H1 (cell line): Measurements from ENCODE around the gene LPP. TPM values are rescaled to one million over a fixed set of nuclear protein-coding genes. Genes with fewer than 3 reads are reported as not detected.
"Not testable (repeated sequence)": the region's sequence is repeated elsewhere in the genome, so short reads cannot be mapped to it uniquely, and the experiment has no call there.

Experiments used
- CTCF ChIA-PET: fragments of 300-600 bp; sonication (Branson Sonifier 250); formaldehyde crosslinking; loops from one replicate; lab custom pipeline; 2021; ENCODE audit not compliant: partially characterized antibody; lab: Charles Lee
- POLR2A ChIA-PET: fragments of 300-600 bp; sonication (Branson Sonifier 250); formaldehyde crosslinking; loops from one replicate; lab custom pipeline; 2021; ENCODE audit warnings: inconsistent platforms; ENCODE audit not compliant: partially characterized antibody; lab: Charles Lee
- DNase-seq, 2 experiments: peaks; one replicate each; pipeline versions ENCODE4 v3.0.0 to v3.0.0-alpha.2; 2010 to 2022; ENCODE audit warnings: low spot score in 2 of 2, low read depth in 1 of 2, mixed read lengths in 1 of 2
- FAIRE-seq: peaks from 2 replicates; lab custom pipeline; 2011; peaks lifted over from hg19 to GRCh38; lab: Jason Lieb, UNC
- H2AFZ ChIP-seq: 2 replicates; pipeline ENCODE4 v1.8.1; 2012; ENCODE audit warnings: low read length, inconsistent platforms
- H2AK5ac ChIP-seq: 2 replicates; pipeline ENCODE4 v1.6.1; 2013; ENCODE audit warnings: low read depth, low read length
- H2BK120ac ChIP-seq: replicated peaks from 2 replicates; pipeline ENCODE3; 2013; ENCODE audit warnings: low read depth, low read length, inconsistent platforms
- H2BK12ac ChIP-seq: 2 replicates; pipeline ENCODE4 v1.6.1; 2013; ENCODE audit warnings: low read depth, low read length
- H2BK15ac ChIP-seq: 2 replicates; pipeline ENCODE4 v1.6.1; 2013; ENCODE audit warnings: low read length
- H2BK20ac ChIP-seq: 2 replicates; pipeline ENCODE4 v1.6.1; 2013; ENCODE audit warnings: low read length
- H2BK5ac ChIP-seq: 2 replicates; pipeline ENCODE4 v1.6.1; 2013; ENCODE audit warnings: low read depth, low read length
- H3K14ac ChIP-seq: 2 replicates; pipeline ENCODE4 v1.6.1; 2013; ENCODE audit warnings: inconsistent platforms; ENCODE audit not compliant: insufficient read length
- H3K18ac ChIP-seq: 2 replicates; pipeline ENCODE4 v1.6.1; 2013; ENCODE audit warnings: low read length; ENCODE audit errors: extremely low read depth
- H3K23ac ChIP-seq: 2 replicates; pipeline ENCODE4 v1.6.1; 2013; ENCODE audit warnings: inconsistent platforms; ENCODE audit not compliant: insufficient read length
- H3K23me2 ChIP-seq: 2 replicates; pipeline ENCODE4 v1.6.1; 2013; ENCODE audit warnings: low read depth, low read length
- H3K27ac ChIP-seq: 2 replicates; pipeline ENCODE4 v1.6.1; 2011; ENCODE audit warnings: low read depth, low read length, inconsistent platforms
- H3K27me3 ChIP-seq, 4 experiments: replicated peaks in 1 of 4; 1 replicate in 1 of 4; 2 replicates in 3 of 4; pipeline versions ENCODE4 v1.6.1 to v1.8.1; 2011 to 2013; ENCODE audit warnings: low read length in 3 of 4, mild to moderate bottlenecking in 3 of 4, inconsistent platforms in 2 of 4, mixed read lengths in 2 of 4, moderate library complexity in 1 of 4; ENCODE audit not compliant: control insufficient read depth in 3 of 4, insufficient read depth in 3 of 4; ENCODE audit errors: extremely low read depth in 1 of 4
- H3K36me3 ChIP-seq, 4 experiments: 2 replicates each; pipeline versions ENCODE4 v1.6.1 to v1.8.1; 2011 to 2013; ENCODE audit warnings: mild to moderate bottlenecking in 4 of 4, low read length in 3 of 4, moderate library complexity in 2 of 4, control low read depth in 1 of 4, inconsistent platforms in 1 of 4; ENCODE audit not compliant: insufficient read depth in 4 of 4, control insufficient read depth in 2 of 4
- H3K4ac ChIP-seq: replicated peaks from 2 replicates; pipeline ENCODE3; 2013; ENCODE audit warnings: low read length, low read depth, mixed read lengths, inconsistent platforms; ENCODE audit not compliant: insufficient read length
- H3K4me1 ChIP-seq, 4 experiments: replicated peaks in 1 of 4; 1 replicate in 1 of 4; 2 replicates in 3 of 4; pipeline versions ENCODE4 v1.6.1 to v1.8.1; 2011 to 2013; ENCODE audit warnings: low read length in 3 of 4, inconsistent platforms in 2 of 4, mixed read lengths in 1 of 4; ENCODE audit not compliant: insufficient read depth in 4 of 4, control insufficient read depth in 3 of 4
- H3K4me2 ChIP-seq, 2 experiments: 2 replicates each; pipeline versions ENCODE4 v1.6.1 to v1.8.1; 2011 to 2013; ENCODE audit warnings: low read depth in 2 of 2, low read length in 2 of 2, control low read depth in 1 of 2, inconsistent platforms in 1 of 2, mild to moderate bottlenecking in 1 of 2; ENCODE audit not compliant: insufficient read depth in 1 of 2
- H3K4me3 ChIP-seq, 4 experiments: fragments of 200-600, 300-600 bp in 1 of 4; sonication (generic), shearing (Covaris generic), sonication (Bioruptor Twin) in 1 of 4; 2 replicates each; pipeline versions ENCODE4 v1.5.1 to v1.8.1; 2011 to 2016; ENCODE audit warnings: low read length in 4 of 4, low read depth in 3 of 4, control low read depth in 2 of 4, inconsistent platforms in 2 of 4, mild to moderate bottlenecking in 2 of 4, mixed read lengths in 1 of 4, moderate library complexity in 1 of 4; ENCODE audit not compliant: insufficient read depth in 2 of 4; ENCODE audit errors: extremely low read depth in 1 of 4
- H3K56ac ChIP-seq: replicated peaks from 2 replicates; pipeline ENCODE3; 2013; ENCODE audit warnings: low read depth, mild to moderate bottlenecking, mixed read lengths, low read length, inconsistent platforms; ENCODE audit not compliant: insufficient read length
- H3K79me1 ChIP-seq: 2 replicates; pipeline ENCODE4 v1.6.1; 2013; ENCODE audit warnings: low read depth, low read length, control low read depth
- H3K79me2 ChIP-seq, 2 experiments: 2 replicates each; pipeline versions ENCODE4 v1.6.1 to v1.8.1; 2012 to 2013; ENCODE audit warnings: low read length in 2 of 2, mild to moderate bottlenecking in 2 of 2, inconsistent platforms in 1 of 2; ENCODE audit not compliant: insufficient read depth in 2 of 2, control insufficient read depth in 1 of 2
- H3K9ac ChIP-seq, 4 experiments: replicated peaks in 1 of 4; 1 replicate in 1 of 4; 2 replicates in 3 of 4; pipeline versions ENCODE4 v1.6.1 to v1.8.1; 2011 to 2013; ENCODE audit warnings: low read depth in 3 of 4, low read length in 3 of 4, control low read depth in 2 of 4, mild to moderate bottlenecking in 2 of 4, moderate library complexity in 2 of 4, inconsistent platforms in 1 of 4; ENCODE audit errors: extremely low read depth in 1 of 4
- H3K9me3 ChIP-seq, 2 experiments: 2 replicates each; pipeline versions ENCODE4 v1.6.1 to v1.8.1; 2012 to 2013; ENCODE audit warnings: mild to moderate bottlenecking in 2 of 2, moderate library complexity in 2 of 2, control low read depth in 1 of 2, inconsistent platforms in 1 of 2, low read depth in 1 of 2, low read length in 1 of 2, mixed read lengths in 1 of 2; ENCODE audit not compliant: insufficient read depth in 2 of 2
- H4K20me1 ChIP-seq, 2 experiments: replicated peaks in 1 of 2; 2 replicates each; pipeline versions ENCODE3 to v1.8.1; 2011 to 2013; ENCODE audit warnings: inconsistent platforms in 2 of 2, low read length in 2 of 2, mild to moderate bottlenecking in 1 of 2; ENCODE audit not compliant: insufficient read depth in 2 of 2, control insufficient read depth in 1 of 2
- H4K5ac ChIP-seq: 2 replicates; pipeline ENCODE4 v1.6.1; 2013; ENCODE audit warnings: low read length, low read depth, mixed read lengths, inconsistent platforms; ENCODE audit not compliant: insufficient read length
- H4K8ac ChIP-seq: 2 replicates; pipeline ENCODE4 v1.8.0; 2013; ENCODE audit warnings: mild to moderate bottlenecking, moderate library complexity, low read length, inconsistent platforms; ENCODE audit not compliant: insufficient read depth; ENCODE audit errors: extremely low read depth
- H4K91ac ChIP-seq: replicated peaks from 2 replicates; pipeline ENCODE3; 2013; ENCODE audit warnings: low read length, mixed read lengths, inconsistent platforms; ENCODE audit not compliant: insufficient read length
- WGBS, 2 experiments: shearing (Covaris generic) in 1 of 2; methylation state at CpG; one replicate each; pipeline versions ENCODE4 v1.1.6 to v1.1.7; 2013 to 2015; ENCODE audit warnings: low lambda C conversion rate in 2 of 2, mixed read lengths in 2 of 2, inconsistent platforms in 1 of 2, low coverage in 1 of 2, missing lambda C conversion rate in 1 of 2; ENCODE audit not compliant: insufficient replicate concordance in 2 of 2, insufficient coverage in 1 of 2, insufficient read length in 1 of 2; ENCODE audit errors: extremely low coverage in 1 of 2, missing lambda C conversion rate in 1 of 2; 5-methylcytosine and 5-hydroxymethylcytosine counted together
- polyA plus RNA-seq, 7 experiments: library from polyadenylated mRNA; depleted of rRNA in 3 of 7; stranded (reverse) in 5 of 7; unstranded in 2 of 7; fragments of >200 nt in 5 of 7; fragments of 200-250 nt in 2 of 7; gene quantifications; 1 replicate in 5 of 7; 2 replicates in 1 of 7; 4 replicates in 1 of 7; pipeline versions ENCODE4 v1.2.1 to v1.2.3, GENCODE V29; 2011 to 2013; ENCODE audit warnings: missing spikeins in 2 of 7, mixed read lengths in 2 of 7
- total RNA-seq: library from RNA; stranded (reverse); fragmentation: NEBNext Ultra II Directional; extraction: Animal tissue kit (Norgen Biotek cat#: 25700); gene quantifications from 2 replicates; pipeline ENCODE4 v1.2.1, GENCODE V29; 2021

LPP gene
- total and polyA plus RNA-seq, 2 of the 8 experiments (the other 6 are each of a cell fraction or from before 2014, with no cell fraction given): 10.0 to 53.3 TPM

- not testable (repeated sequence) for H3K79me2 ChIP-seq
Observed at GRCh38 chr3:188702028-188702427, 548.1 kb downstream of the LPP start.

More at GRCh38 chr3:188702028-188702427, 548.1 kb downstream of the LPP start:
- H3K9ac ChIP-seq, H3K4me2 ChIP-seq, H3K27ac ChIP-seq, H2BK12ac ChIP-seq, H2BK15ac ChIP-seq, H3K23ac ChIP-seq, POLR2A ChIA-PET, H3K9me3 ChIP-seq, H4K20me1 ChIP-seq, H4K91ac ChIP-seq, H4K8ac ChIP-seq, H3K23me2 ChIP-seq, H2BK20ac ChIP-seq, H3K79me1 ChIP-seq, H3K18ac ChIP-seq, DNase-seq, H3K14ac ChIP-seq, H4K5ac ChIP-seq, H3K4ac ChIP-seq, H2BK5ac ChIP-seq, H3K56ac ChIP-seq, CTCF ChIA-PET, FAIRE-seq, H3K4me3 ChIP-seq, H2AFZ ChIP-seq, H2BK120ac ChIP-seq, H3K27me3 ChIP-seq, H2AK5ac ChIP-seq, H3K4me1 ChIP-seq, H3K36me3 ChIP-seq: not testable (repeated sequence)
- WGBS, 2 experiments: 85% methylated on average over 7 of the region's 10 CpGs; no CpG with 5 or more reads in 1 of the 2 experiments
